HCT116 (cell line): ENCODE measurements around the gene SUGP2.

Experiments used
- CTCF ChIP-seq, 3 experiments: fragments of 200-600 bp in 1 of 3; sonication (generic) in 1 of 3; IDR thresholded peaks in 2 of 3; conservative IDR thresholded peaks in 1 of 3; 2 replicates each; pipeline ENCODE4 v1.5.1; 2012 to 2017; ENCODE audit warnings: low read depth in 2 of 3, low read length in 2 of 3, antibody characterized with exemption in 1 of 3, borderline replicate concordance in 1 of 3, control low read depth in 1 of 3, mild to moderate bottlenecking in 1 of 3, mixed read lengths in 1 of 3, mixed run types in 1 of 3, moderate library complexity in 1 of 3; ENCODE audit not compliant: insufficient read depth in 1 of 3
- ELF1 ChIP-seq: IDR thresholded peaks from 2 replicates; pipeline ENCODE4 v1.6.1; 2012; ENCODE audit warnings: low read depth, borderline replicate concordance
- EZH2 ChIP-seq: fragments of 200-600 bp; sonication (generic); IDR thresholded peaks from 2 replicates; pipeline ENCODE4 v1.6.1; 2017; ENCODE audit warnings: antibody characterized with exemption, mixed run types
- FOSL1 ChIP-seq: IDR thresholded peaks from 2 replicates; pipeline ENCODE4 v1.6.1; 2012; ENCODE audit warnings: low read depth
- POLR2A ChIP-seq: IDR thresholded peaks from 2 replicates; pipeline ENCODE4 v1.7.0; 2011; ENCODE audit warnings: borderline replicate concordance; ENCODE audit not compliant: insufficient read depth, insufficient read length; ENCODE audit errors: extremely low read depth
- POLR2AphosphoS5 ChIP-seq: IDR thresholded peaks from 2 replicates; pipeline ENCODE4 v1.6.1; 2011; ENCODE audit warnings: mild to moderate bottlenecking, low read depth, low read length, moderate library complexity
- RAD21 ChIP-seq: IDR thresholded peaks from 2 replicates; pipeline ENCODE4 v1.6.1; 2012; ENCODE audit warnings: low read depth, mild to moderate bottlenecking
- REST ChIP-seq: IDR thresholded peaks from 2 replicates; pipeline ENCODE4 v1.6.1; 2012; ENCODE audit warnings: low read depth
- TCF7L2 ChIP-seq: IDR thresholded peaks from 2 replicates; pipeline ENCODE4 v1.7.0; 2011; ENCODE audit warnings: borderline replicate concordance, inconsistent platforms; ENCODE audit not compliant: insufficient read depth, insufficient read length; ENCODE audit errors: extremely low read depth
- YY1 ChIP-seq: IDR thresholded peaks from 2 replicates; pipeline ENCODE4 v1.6.1; 2011; ENCODE audit warnings: low read length, low read depth, moderate library complexity, mild to moderate bottlenecking; ENCODE audit not compliant: insufficient replicate concordance; ENCODE audit errors: extremely low read depth

GRCh38 chr19:18998276-18998675 lies 35.0 kb downstream of the SUGP2 start:
- TF ChIP-seq EZH2: no peak
- TF ChIP-seq REST: no peak
- no peak for TF ChIP-seq CTCF (IDR thresholded peaks at IDR 0.05 in 2 of 3, conservative IDR thresholded peaks at IDR 0.05 in 1 of 3; ENCODE audit: borderline replicate concordance in 1 of 3, insufficient read depth in 1 of 3, low read depth in 2 of 3, low read length in 2 of 3)
- TF ChIP-seq TCF7L2: no peak
- TF ChIP-seq YY1: no peak
- TF ChIP-seq POLR2A: no peak
- no peak for TF ChIP-seq RAD21
- TF ChIP-seq ELF1: no peak
- no peak for TF ChIP-seq POLR2AphosphoS5
- TF ChIP-seq FOSL1: no peak
